DND-41 (cell line): ENCODE measurements around the gene TBX19.

Experiments used
- ATAC-seq: fragments of 200-7000 bp; cut with Tn5 transposase; 3 replicates; pipeline ENCODE4 v1.9.1; 2021; ENCODE audit warnings: low read depth; ENCODE audit not compliant: insufficient read depth
- DNase-seq: peaks from one replicate; pipeline ENCODE4 v3.0.0-alpha.2; 2020
- H2AFZ ChIP-seq: 2 replicates; pipeline ENCODE4 v1.6.0; 2012; ENCODE audit warnings: low read depth, low read length
- H3K27ac ChIP-seq: 2 replicates; pipeline ENCODE4 v1.5.1; 2012; ENCODE audit warnings: low read length, inconsistent platforms
- H3K27me3 ChIP-seq: fragments of 200-600 bp; sonication (generic); 2 replicates; pipeline ENCODE4 v1.6.0; 2012; ENCODE audit warnings: low read length, mild to moderate bottlenecking, inconsistent platforms; ENCODE audit not compliant: insufficient read depth, poor library complexity
- H3K36me3 ChIP-seq: 2 replicates; pipeline ENCODE4 v1.5.1; 2012; ENCODE audit warnings: low read length, inconsistent platforms; ENCODE audit not compliant: insufficient read depth
- H3K4me1 ChIP-seq: 2 replicates; pipeline ENCODE4 v1.5.1; 2012; ENCODE audit warnings: mild to moderate bottlenecking, low read length; ENCODE audit not compliant: insufficient read depth
- H3K4me2 ChIP-seq: 2 replicates; pipeline ENCODE4 v1.6.0; 2012; ENCODE audit warnings: mild to moderate bottlenecking, moderate library complexity, low read length, inconsistent platforms; ENCODE audit not compliant: insufficient read depth
- H3K4me3 ChIP-seq, 2 experiments: fragments of 200-600 bp in 1 of 2; shearing (Covaris generic) in 1 of 2; 2 replicates each; pipeline ENCODE4 v1.5.1; 2012 to 2016; ENCODE audit warnings: inconsistent platforms in 2 of 2, low read length in 2 of 2, mild to moderate bottlenecking in 2 of 2, low read depth in 1 of 2, moderate library complexity in 1 of 2
- H3K79me2 ChIP-seq: 2 replicates; pipeline ENCODE4 v1.6.0; 2012; ENCODE audit warnings: low read length, inconsistent platforms; ENCODE audit not compliant: insufficient read depth
- H3K9ac ChIP-seq: 2 replicates; pipeline ENCODE4 v1.6.0; 2012; ENCODE audit warnings: low read depth, mild to moderate bottlenecking, inconsistent platforms, low read length, moderate library complexity
- H3K9me3 ChIP-seq: 2 replicates; pipeline ENCODE4 v1.5.1; 2012; ENCODE audit warnings: low read length, moderate library complexity, mild to moderate bottlenecking, inconsistent platforms; ENCODE audit not compliant: insufficient read depth, severe bottlenecking
- H4K20me1 ChIP-seq: 2 replicates; pipeline ENCODE4 v1.6.0; 2012; ENCODE audit warnings: low read length; ENCODE audit not compliant: insufficient read depth
- EZH2 ChIP-seq: IDR thresholded peaks from 3 replicates; pipeline ENCODE4 v1.6.1; 2012; ENCODE audit warnings: borderline replicate concordance, low read depth, mild to moderate bottlenecking, moderate library complexity, low read length, inconsistent platforms; ENCODE audit not compliant: severe bottlenecking
- TF ChIP-seq, protein P1 (sequence below): IDR thresholded peaks from 2 replicates; pipeline ENCODE4 v1.5.1; 2012; ENCODE audit warnings: borderline replicate concordance, low read length, moderate library complexity, mild to moderate bottlenecking; ENCODE audit not compliant: poor library complexity, severe bottlenecking; ENCODE audit errors: extremely low read depth

TBX19 gene

DNA sequence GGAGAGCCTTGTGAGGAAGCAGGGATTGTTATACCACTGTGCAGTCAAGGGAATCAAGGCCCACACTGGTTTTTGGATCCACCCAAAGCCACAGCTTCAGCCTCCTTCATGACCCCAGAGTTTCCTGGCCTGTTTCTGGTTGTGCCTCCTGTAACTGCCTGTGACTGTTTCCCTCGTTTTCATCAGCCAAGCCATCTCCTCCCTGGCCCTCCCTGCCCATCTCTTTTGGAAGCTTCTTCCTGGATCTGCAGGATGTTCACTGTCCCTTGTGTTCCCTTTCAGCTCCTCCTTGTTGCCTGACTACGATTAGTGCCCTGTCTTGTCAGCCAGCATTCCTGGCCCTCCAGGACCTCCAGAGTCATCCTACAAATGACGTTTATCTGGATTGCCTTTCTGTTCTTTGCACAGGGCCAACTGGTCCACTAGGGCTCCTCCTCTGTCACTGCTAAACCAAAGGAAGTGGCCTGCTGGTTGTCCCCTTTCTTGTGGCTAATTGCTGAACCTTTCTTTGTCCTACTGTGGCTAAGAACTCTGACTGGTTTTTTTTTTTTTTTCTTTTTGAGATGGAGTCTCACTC is 37.0 kb upstream of the TBX19 start:
- DNase-seq, result peak; percentile 10
- Histone ChIP-seq H3K36me3 (peaks cover 86% of the 10 kb centered on the region), H3K4me2 (no peak overlapping the region), H2AFZ (no peak overlapping the region), H4K20me1 (peaks cover 3% of the 10 kb centered on the region; the same call in 1 of the 2 replicates), H3K27ac (no peak overlapping the region), H3K79me2 (peaks cover 13% of the 10 kb centered on the region; the same call in 1 of the 2 replicates), H3K9me3 (no peaks in the 10 kb centered on the region), H3K27me3 (no peaks in the 10 kb centered on the region), H3K4me3 (no peak overlapping the region), H3K9ac (no peak overlapping the region), H3K4me1 (no peaks in the 10 kb centered on the region)
- ATAC-seq, result peak; percentile 47; the same call in 2 of the 3 replicates
- no peak for TF ChIP-seq EZH2
- TF ChIP-seq, protein P1, sequence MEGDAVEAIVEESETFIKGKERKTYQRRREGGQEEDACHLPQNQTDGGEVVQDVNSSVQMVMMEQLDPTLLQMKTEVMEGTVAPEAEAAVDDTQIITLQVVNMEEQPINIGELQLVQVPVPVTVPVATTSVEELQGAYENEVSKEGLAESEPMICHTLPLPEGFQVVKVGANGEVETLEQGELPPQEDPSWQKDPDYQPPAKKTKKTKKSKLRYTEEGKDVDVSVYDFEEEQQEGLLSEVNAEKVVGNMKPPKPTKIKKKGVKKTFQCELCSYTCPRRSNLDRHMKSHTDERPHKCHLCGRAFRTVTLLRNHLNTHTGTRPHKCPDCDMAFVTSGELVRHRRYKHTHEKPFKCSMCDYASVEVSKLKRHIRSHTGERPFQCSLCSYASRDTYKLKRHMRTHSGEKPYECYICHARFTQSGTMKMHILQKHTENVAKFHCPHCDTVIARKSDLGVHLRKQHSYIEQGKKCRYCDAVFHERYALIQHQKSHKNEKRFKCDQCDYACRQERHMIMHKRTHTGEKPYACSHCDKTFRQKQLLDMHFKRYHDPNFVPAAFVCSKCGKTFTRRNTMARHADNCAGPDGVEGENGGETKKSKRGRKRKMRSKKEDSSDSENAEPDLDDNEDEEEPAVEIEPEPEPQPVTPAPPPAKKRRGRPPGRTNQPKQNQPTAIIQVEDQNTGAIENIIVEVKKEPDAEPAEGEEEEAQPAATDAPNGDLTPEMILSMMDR, result no peak

DNA sequence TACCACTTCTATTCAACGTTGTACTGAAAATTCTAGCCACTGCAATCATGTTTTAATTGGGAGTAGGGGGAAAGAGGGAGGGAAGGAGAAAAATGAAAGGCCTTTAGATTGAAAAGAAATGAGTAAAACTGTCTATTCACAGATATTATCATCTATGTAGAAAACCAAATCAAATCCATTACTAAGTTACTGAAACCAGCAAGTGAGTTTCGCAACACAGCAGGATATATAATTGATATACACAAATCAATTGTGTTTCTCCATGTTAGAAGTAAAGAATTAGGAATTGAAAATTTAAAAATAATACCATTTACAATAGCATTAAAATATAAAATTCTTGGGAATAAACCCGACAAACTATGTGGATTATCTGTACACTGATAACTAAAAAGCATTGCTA is 35.6 kb upstream of the TBX19 start:
- TF ChIP-seq EZH2, result no peak
- TF ChIP-seq, protein P1, result no peak
- no peaks in the 10 kb centered on the region for H3K4me1 ChIP-seq
- DNase-seq, result no peak
- peaks cover 16% of the 10 kb centered on the region for H3K79me2 ChIP-seq
- no peak for ATAC-seq
- peaks cover 6% of the 10 kb centered on the region; the same call in 1 of the 2 replicates for H4K20me1 ChIP-seq
- H3K9ac ChIP-seq, result no peak overlapping the region
- H3K27me3 ChIP-seq, result no peaks in the 10 kb centered on the region
- H3K4me2 ChIP-seq, result no peak overlapping the region
- no peaks in the 10 kb centered on the region for H3K9me3 ChIP-seq
- H3K27ac ChIP-seq, result no peak overlapping the region
- H3K4me3 ChIP-seq, result no peak overlapping the region
- H3K36me3 ChIP-seq, result peaks cover 80% of the 10 kb centered on the region
- H2AFZ ChIP-seq, result no peak overlapping the region

DNA sequence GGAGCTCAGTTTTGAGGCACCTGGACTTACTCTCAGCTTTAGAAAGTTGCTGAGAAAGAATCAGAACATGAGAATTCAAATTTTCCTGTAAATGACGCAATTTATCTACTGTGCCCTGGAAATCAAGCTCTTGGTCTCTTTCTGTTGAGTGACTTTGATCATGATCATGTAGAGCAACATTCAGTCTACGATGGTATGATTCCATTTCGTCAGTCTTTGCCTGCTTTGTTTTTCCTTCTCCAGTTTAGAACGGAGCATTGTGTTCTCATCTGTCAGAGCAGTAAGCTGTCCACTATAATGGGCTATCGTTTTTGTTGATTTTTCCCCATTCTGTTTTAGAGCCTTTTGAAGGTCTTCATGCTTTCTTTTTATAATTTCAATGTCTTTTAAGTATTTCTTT is 34.2 kb upstream of the TBX19 start:
- DNase-seq (no peak), ATAC-seq (no peak)
- Histone ChIP-seq H3K27ac (no peak overlapping the region), H3K36me3 (peaks cover 76% of the 10 kb centered on the region), H3K4me2 (no peak overlapping the region), H3K4me1 (no peaks in the 10 kb centered on the region), H3K79me2 (peaks cover 24% of the 10 kb centered on the region), H3K9ac (no peak overlapping the region), H3K4me3 (no peak overlapping the region), H4K20me1 (peaks cover 8% of the 10 kb centered on the region; the same call in 1 of the 2 replicates), H3K27me3 (no peaks in the 10 kb centered on the region), H2AFZ (no peak overlapping the region), H3K9me3 (no peaks in the 10 kb centered on the region)
- no peak for TF ChIP-seq EZH2
- TF ChIP-seq, protein P1, result no peak
